Hepatic stellate cell (primary cell): ENCODE measurements around the gene MMS19.
"Not testable (repeated sequence)": the region's sequence is repeated elsewhere in the genome, so short reads cannot be mapped to it uniquely, and the experiment has no call there.

ENCODE experiments used
- DNase-seq: peaks from one replicate; pipeline ENCODE4 v3.0.0; 2011; ENCODE audit warnings: low spot score

Gene MMS19

GRCh38 chr10:97528876-97529275, 30.7 kb upstream of the MMS19 start:
- DNase-seq: not testable (repeated sequence)

DNA sequence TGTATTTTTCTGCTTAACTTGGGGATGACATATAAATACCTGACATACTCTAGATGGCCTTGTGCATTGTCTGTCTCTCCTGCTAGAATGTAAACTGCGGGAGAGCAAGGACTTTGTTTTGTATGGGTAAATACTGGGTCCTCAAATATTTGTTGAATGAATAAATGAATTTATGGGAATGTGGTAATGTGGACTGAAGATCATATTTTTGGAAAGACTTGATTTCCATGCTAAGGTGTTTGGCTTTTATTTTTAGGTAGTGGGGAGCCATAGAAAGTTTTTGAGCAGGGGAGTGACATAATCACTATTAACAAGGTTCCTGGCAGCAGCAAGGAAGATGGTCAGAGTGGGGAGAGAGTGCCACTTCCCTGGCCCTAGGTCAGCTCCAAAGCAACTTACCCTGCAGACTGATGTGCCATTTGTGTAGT, 27.5 kb upstream of the MMS19 start:
- no peak for DNase-seq

- DNase-seq: no peak
These were observed 26.9 kb upstream of the MMS19 start for GRCh38 chr10:97525086-97525485.

GRCh38 chr10:97522937-97523336, 24.7 kb upstream of the MMS19 start:
- no peak for DNase-seq

GRCh38 chr10:97522071-97522470, 23.8 kb upstream of the MMS19 start:
- no peak for DNase-seq

DNA sequence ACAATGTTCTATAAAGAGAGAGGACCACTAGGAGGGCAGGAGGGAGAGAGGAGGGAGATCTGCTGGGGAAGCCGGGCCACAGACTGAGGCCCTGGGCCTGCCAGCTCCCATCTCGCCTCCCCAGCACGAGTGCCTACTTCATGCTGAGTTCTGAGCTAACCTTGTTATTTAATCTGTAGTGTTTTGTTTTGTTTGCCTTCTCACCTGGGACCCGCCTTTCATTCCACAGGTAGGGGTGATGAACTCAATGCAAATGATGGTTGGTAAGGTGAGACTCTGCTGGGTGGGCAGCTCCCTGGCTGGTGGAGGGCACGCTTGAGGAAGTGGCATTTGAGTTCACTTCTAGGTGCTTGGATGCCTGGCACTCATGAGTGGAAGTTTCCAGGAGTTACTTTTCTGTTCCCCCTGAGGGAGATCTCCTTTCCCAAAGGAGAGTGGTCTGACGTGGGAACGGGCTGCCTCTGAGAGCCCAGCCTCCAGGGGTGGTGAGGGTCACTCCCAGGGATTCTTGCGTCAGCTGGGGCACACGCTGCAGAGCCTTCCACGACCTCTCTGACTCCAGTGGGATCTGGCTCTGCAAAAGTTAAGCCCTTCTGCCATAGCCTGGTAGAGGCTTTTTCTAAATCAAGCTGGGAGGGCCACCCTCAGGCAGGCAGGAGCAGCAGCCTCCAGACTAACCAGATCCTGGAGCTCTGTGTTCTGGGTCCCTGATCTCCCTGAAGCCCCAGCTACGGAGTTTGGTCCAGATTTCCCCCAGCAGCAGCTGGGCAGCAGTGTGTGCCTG, 22.9 kb upstream of the MMS19 start:
- no peak for DNase-seq

- DNase-seq: no peak
These were observed 22.3 kb upstream of the MMS19 start for GRCh38 chr10:97520520-97520919.

GRCh38 chr10:97519342-97519741, 21.1 kb upstream of the MMS19 start:
- no peak for DNase-seq

DNA sequence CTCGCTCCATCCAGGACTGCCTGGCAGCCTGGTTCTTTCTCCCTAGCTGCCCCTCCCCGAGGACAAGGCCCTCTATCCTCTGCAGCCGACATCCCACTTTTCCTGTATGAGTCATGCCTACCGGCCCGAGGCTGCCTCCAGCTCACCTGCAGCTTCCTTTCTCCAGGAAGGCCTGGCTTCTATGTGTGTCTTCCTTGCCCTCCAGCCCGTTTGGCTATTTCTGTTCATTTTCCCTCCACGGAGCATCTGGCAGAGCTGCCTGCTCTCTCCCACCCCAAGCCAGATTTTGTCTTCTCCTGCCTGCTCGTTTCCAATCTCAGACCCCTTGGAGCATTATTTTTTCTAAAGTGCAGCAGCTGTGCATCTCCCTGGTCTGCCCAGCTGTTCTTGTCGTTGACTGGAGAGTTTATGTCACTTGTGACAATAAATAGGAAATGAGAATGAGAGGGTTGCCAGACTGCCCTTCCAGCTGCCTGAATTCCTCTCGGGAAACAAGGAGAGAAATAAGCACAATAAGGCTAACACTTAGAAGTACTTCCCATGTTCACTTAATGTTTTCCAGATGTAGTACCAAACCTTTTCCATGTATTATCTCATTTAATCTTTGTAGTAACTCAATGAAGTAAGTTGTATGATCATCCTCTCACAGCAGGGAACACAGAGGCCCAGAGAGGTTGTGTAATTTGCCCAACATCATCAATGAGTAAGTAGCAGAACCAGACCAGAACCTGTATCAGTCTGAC, 20.2 kb upstream of the MMS19 start:
- no peak for DNase-seq

DNA sequence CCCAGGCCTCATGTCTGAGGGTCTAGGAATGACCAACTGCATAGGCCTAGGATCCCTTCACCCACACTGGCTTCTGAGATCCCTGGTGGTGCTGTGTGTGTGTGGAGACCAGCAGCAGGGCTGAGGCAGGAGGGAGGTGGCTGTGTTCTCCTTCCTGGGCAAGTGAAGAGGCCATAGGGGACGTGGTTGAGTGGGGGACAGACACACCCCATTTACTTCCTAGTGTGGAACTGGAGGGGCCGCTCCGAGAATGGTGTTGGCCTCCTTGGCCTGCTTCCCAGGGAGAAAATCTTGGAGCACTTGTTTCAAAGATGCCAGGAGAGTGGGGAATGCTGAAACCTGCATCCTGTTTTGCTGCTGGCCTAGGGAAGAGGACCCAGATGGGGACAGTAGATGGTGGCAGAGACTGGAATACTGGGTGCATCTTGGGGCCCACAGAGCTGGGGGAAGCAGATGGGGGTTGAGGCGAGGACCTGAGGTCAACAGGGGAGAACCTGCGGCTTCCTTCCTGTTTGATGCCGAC, 19.6 kb upstream of the MMS19 start:
- no peak for DNase-seq

DNA sequence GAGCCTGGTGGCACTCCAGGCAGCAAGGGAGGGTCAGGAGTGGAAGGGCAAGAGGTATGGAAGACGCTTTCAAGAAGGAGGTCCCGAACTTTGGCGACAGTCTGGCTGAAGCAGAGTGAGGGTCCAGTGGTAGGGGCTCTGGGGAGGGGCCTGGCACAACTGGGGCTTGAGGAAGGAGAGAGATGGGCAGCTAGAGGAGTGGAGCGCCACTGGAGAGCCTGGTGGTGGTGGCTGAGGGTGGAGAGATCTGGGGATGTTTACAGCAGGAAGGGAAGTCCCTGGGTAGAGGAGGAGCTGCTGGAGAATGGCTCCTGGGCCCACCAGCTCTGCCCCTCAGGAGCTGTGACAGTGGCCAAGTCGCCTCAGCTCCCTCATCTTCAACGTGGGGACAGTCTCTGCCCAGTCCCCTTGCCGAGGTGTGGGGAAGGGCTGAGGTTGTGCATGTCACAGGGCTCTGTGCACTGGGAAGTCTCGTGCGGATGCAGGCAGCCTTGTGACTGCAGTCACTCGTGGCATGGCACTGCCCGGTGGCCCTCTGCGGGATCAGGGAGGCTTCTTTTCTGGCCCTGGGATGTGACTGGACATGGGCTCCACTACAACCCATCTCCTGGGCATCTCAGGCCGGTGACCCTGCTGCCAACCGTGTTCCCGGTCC, 19.0 kb upstream of the MMS19 start:
- DNase-seq: no peak

- no peak for DNase-seq
These were observed 17.2 kb upstream of the MMS19 start for GRCh38 chr10:97515271-97515978.

DNA sequence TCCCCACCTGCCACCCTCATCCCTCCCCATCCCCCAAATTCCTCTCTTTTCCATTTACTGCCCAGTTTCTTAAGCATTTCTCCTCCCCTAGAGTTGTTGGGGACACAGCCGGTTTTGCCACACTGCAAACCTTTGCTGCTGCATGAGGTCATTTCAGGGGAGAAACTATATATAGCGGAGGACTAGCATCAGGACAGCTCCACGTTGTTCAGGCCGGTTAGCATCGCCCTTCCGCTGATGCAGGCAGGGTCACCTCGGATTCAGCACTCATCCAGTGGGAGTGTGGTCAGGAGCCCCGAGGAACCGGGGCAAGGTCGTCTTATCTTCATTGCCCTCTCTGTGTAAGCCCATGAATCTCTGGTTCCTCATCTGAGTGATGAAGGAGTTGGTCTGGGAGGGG, 16.1 kb upstream of the MMS19 start:
- DNase-seq: no peak

DNA sequence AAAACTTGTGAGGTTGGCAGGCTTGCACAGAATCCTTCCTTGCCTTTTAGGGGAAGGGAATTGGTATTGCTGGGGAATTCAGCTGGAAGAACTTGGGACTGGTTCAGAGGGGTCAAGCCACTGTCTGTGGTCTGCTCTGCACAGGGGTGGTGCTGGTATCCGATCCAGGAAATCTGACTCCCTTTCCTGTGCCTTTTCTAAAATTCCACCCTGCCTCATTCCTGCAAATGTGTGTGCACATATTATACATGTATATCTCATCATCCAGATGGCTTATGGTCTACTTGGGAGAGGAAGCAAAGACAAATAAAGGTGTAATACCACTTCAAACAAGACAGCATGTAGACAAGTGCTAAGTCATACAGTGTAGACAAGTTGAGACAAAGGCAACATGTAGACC, 14.8 kb upstream of the MMS19 start:
- DNase-seq: no peak

DNA sequence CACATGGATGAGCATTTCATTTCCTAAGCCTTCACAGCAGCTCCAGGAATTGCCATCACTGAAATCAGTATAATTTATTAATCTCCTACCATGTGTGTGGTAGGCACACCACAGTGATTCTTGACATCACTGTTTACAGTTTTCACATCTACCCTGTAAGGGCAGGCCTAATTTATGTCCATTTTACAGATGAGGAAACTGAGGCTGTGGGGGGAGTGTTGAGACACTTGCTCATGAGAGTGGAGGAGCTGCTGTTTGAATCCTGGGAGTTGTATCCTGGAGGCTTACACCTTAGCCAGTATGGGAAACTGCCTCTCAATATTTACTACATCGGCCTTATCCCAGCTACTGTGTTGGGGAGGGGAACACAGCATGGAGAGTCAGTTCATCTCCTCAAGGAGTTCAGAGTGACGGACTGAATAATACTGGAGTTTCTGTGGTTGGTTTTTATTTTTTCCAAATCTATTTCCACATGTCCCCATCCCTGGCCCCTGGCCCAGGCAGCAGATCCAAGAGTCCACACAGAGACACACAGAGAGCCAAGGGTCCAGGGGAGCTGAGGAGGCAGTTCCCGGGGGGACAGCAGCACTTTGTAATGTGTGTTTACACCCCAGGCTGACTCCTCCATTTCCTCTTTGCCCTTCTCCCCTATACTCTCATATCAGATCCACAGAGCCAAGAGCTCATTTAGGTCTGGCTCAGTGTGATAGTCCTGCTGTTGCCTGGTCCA, 13.7 kb upstream of the MMS19 start:
- DNase-seq: no peak

- no peak for DNase-seq
These were observed 12.5 kb upstream of the MMS19 start for GRCh38 chr10:97510686-97511085.

- DNase-seq: no peak
These were observed 11.0 kb upstream of the MMS19 start for GRCh38 chr10:97509120-97509680.

DNA sequence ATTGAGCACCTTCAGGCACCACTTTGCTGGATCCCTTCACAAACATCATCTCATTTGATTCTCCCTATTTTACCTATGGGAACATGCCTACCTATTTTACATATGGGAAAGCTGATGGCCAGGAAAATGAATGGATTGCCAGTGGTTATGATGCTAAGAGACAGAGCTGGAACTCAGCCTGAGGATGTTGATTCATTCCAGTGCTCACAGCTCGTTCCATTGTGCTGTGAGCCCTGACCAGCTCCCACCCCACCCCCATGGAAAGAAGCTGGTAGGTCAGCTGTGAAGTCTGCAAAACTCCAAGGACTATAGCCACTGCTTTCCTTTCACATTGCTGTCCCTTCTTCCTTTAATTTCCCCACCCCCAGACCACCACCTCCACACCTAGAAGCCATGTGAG, 10.1 kb upstream of the MMS19 start:
- DNase-seq: peak; percentile 48

DNA sequence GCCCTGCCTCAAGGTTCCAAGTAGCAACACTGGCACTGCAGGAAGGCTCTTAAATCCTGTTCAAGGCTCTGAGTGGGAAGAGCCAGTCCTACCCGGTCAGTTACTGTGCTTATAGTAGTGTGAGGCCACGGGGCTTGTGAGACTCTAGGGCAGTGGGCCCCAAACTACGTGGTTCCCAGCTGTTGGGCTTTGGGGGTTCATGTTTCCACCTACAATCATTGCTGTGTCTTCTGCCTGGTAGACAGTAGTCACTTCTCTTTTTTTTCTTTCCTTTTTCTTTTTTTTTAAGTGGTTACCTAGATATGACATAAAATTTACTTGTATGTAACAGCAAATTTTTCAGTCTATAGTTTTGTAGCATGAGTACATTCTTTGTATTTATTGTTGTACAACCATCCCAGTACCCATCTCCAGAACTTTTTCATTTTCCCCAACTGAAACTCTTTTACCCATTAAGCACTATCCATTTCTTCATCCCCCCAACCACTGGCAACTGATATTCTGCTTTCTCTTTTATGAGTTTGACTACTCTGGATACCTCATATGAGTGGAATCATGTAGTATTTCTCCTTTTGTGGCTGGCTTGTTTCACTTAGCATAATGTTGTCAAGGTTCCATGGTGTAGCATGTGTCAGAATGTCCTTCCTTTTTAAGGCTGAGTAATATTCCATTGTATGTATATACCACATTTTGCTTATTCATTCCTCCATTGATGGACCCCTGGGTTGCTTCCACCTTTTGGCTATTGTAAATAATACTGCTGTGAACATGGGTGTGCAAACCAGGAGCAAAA, 8.2 kb upstream of the MMS19 start:
- no peak for DNase-seq

DNA sequence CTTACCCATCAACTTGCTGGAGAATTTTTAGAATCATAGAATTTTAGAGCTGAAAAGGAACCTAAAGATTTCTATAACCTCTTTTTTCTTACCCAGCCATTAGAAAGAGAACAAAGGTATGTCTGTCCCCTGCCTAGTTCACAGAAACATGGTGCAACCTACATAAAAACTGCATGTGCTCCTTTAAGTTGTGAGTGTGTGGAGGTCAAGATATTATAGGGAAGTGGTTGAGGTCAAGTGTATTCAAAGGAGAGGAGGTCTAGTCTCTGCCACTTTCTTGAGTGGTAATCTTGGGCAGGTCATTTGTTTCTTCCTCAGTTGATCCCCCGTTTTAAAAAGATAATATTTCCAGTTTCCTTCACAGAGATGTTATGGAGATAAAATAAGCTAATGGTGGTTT, 6.9 kb upstream of the MMS19 start:
- DNase-seq: no peak
